CD4-positive, alpha-beta T cell (primary cell): Measurements from ENCODE around the gene MMP10. TPM values are rescaled to one million over a fixed set of nuclear protein-coding genes. Genes with fewer than 3 reads are reported as not detected.
"Not testable (repeated sequence)": the region's sequence is repeated elsewhere in the genome, so short reads cannot be mapped to it uniquely, and the experiment has no call there.

Experiments used
- ATAC-seq: fragments of 200-7000 bp; cut with Tn5 transposase; one replicate; pipeline ENCODE4 v1.10.0; 2022; ENCODE audit warnings: mild to moderate bottlenecking; ENCODE audit not compliant: poor library complexity
- CTCF ChIA-PET: fragments of 350-600 bp; sonication (Branson Sonifier 250); formaldehyde crosslinking; loops from one replicate; lab custom pipeline; 2021; ENCODE audit warnings: antibody characterized with exemption, inconsistent platforms; lab: Charles Lee
- POLR2A ChIA-PET: fragments of 350-600 bp; sonication (Branson Sonifier 250); formaldehyde crosslinking; loops from one replicate; lab custom pipeline; 2021; ENCODE audit warnings: antibody characterized with exemption, inconsistent platforms; lab: Charles Lee
- DNase-seq, 14 experiments: peaks; one replicate each; pipeline ENCODE4 v3.0.0-alpha.2; 2013 to 2020; ENCODE audit warnings: mixed read lengths in 2 of 14
- H3K27ac ChIP-seq, 2 donors: one replicate each; pipeline versions ENCODE4 v1.5.1 to v1.7.0; 2013; ENCODE audit warnings: low read length in 2 of 2, low read depth in 1 of 2, mild to moderate bottlenecking in 1 of 2
- H3K27me3 ChIP-seq, 2 experiments: 1 replicate in 1 of 2; 2 replicates in 1 of 2; pipeline versions ENCODE4 v1.6.1 to v1.7.0; 2013; ENCODE audit warnings: low read length in 2 of 2, control low read depth in 1 of 2, mild to moderate bottlenecking in 1 of 2, moderate library complexity in 1 of 2; ENCODE audit not compliant: insufficient read depth in 2 of 2, control insufficient read depth in 1 of 2
- H3K36me3 ChIP-seq: one replicate; pipeline ENCODE4 v1.6.1; 2013; ENCODE audit warnings: low read length, control low read depth; ENCODE audit not compliant: insufficient read depth
- H3K4me1 ChIP-seq: one replicate; pipeline ENCODE4 v1.6.1; 2013; ENCODE audit warnings: low read length, control low read depth; ENCODE audit not compliant: insufficient read depth
- H3K4me3 ChIP-seq: one replicate; pipeline ENCODE4 v1.5.1; 2013; ENCODE audit warnings: mild to moderate bottlenecking, low read length, moderate library complexity
- H3K9me3 ChIP-seq, 2 experiments: 1 replicate in 1 of 2; 2 replicates in 1 of 2; pipeline versions ENCODE4 v1.6.1 to v1.7.0; 2013; ENCODE audit warnings: low read length in 2 of 2, mild to moderate bottlenecking in 2 of 2, control low read depth in 1 of 2, moderate library complexity in 1 of 2; ENCODE audit not compliant: control insufficient read depth in 1 of 2, insufficient read depth in 1 of 2
- H3K27ac Mint-ChIP-seq: one replicate; pipeline ENCODE4 v1.8.0; 2020; ENCODE audit warnings: mixed read lengths
- H3K27me3 Mint-ChIP-seq: one replicate; pipeline ENCODE4 v1.8.0; 2021; ENCODE audit warnings: mixed read lengths
- H3K36me3 Mint-ChIP-seq: one replicate; pipeline ENCODE4 v1.8.0; 2021; ENCODE audit warnings: low read depth, mixed read lengths
- H3K4me1 Mint-ChIP-seq: one replicate; pipeline ENCODE4 v1.8.0; 2021; ENCODE audit warnings: low read depth, mixed read lengths
- H3K4me3 Mint-ChIP-seq: one replicate; pipeline ENCODE4 v1.8.0; 2020; ENCODE audit warnings: mild to moderate bottlenecking, mixed read lengths
- H3K9me3 Mint-ChIP-seq: one replicate; pipeline ENCODE4 v1.8.0; 2020; ENCODE audit warnings: mixed read lengths
- intact Hi-C, 2 experiments: fragments of 100-400 bp; cut with DNase I in 1 of 2; cut with micrococcal nuclease in 1 of 2; formaldehyde crosslinking; loops; one replicate each; pipeline versions ENCODE4 v1.15.1 to v1.9.0; 2023 to 2025; cut with DNase I, micrococcal nuclease
- total RNA-seq, 174 experiments: library from RNA in 2 of 174; stranded (reverse) in 2 of 174; gene quantifications; one replicate each; pipeline ENCODE4 v1.2.3 and lab custom pipeline; 2021 to 2026
- TF ChIP-seq, protein P1 (sequence below): fragments of 200-600 bp; IDR thresholded peaks from one replicate; pipeline ENCODE4 v1.8.0; 2022; ENCODE audit warnings: antibody characterized with exemption, mild to moderate bottlenecking

The MMP10 gene
- total RNA-seq, 2 experiments from 2014 or later: not detected

DNA sequence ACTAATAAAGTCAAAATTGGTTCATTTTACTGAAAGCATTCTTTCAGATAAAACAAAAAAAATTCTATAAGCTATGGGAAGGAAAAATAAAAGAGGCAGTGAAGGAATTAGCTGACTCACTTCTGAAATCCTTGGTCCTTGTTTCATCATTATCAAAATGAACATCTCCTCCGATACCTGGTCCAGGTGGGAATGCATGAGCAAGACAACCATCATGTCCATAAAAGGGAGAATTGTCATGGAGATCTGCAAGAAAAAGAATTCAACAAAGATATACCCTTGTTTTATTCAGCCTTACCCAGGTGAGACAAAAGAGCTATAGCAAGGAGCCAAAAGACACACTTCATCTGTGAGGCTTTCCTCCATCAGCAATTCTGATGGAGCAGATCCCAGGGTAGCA is 27.2 kb downstream of the MMP10 start:
- H3K27me3 ChIP-seq: peaks cover 5 to 8% of the 10 kb centered on the region in 2 experiments
- peaks cover 47% of the 10 kb centered on the region for H3K27me3 Mint-ChIP-seq
- no peaks in the 10 kb centered on the region for H3K4me1 ChIP-seq
- no peak overlapping the region for H3K4me3 Mint-ChIP-seq
- H3K36me3 ChIP-seq: no peaks in the 10 kb centered on the region
- no peak overlapping the region for H3K27ac ChIP-seq
- no peaks in the 10 kb centered on the region for H3K4me1 Mint-ChIP-seq
- intact Hi-C loops: no loop called here
- ATAC-seq (no peak), DNase-seq (no peak)
- no peak overlapping the region for H3K27ac Mint-ChIP-seq
- H3K9me3 Mint-ChIP-seq: no peaks in the 10 kb centered on the region
- no peak overlapping the region for H3K4me3 ChIP-seq
- H3K9me3 ChIP-seq: no peaks in the 10 kb centered on the region
- TF ChIP-seq, protein P1, sequence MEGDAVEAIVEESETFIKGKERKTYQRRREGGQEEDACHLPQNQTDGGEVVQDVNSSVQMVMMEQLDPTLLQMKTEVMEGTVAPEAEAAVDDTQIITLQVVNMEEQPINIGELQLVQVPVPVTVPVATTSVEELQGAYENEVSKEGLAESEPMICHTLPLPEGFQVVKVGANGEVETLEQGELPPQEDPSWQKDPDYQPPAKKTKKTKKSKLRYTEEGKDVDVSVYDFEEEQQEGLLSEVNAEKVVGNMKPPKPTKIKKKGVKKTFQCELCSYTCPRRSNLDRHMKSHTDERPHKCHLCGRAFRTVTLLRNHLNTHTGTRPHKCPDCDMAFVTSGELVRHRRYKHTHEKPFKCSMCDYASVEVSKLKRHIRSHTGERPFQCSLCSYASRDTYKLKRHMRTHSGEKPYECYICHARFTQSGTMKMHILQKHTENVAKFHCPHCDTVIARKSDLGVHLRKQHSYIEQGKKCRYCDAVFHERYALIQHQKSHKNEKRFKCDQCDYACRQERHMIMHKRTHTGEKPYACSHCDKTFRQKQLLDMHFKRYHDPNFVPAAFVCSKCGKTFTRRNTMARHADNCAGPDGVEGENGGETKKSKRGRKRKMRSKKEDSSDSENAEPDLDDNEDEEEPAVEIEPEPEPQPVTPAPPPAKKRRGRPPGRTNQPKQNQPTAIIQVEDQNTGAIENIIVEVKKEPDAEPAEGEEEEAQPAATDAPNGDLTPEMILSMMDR: no peak
- ChIA-PET POLR2A (no interaction called here), CTCF (no interaction called here)
- H3K36me3 Mint-ChIP-seq: no peaks in the 10 kb centered on the region

DNA sequence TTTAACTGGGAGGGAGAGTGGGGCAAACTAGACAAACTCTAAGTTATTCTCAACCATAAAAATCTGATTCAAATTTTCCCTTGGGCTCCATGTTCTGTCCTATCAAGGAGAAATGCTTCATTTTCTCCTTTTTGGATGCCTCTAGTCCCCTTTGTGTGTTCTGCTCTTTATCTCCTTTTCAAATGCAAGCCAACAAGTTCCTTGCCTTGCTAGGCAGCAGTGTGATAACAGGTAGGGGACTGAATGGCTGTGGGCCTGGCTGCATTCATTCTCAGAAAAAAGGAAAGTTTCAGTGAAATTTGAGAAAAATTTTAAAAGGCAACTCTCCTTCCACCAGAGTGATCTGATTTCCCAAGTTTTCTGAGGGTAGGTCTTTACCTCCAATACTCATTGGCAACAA is 28.8 kb downstream of the MMP10 start:
- ATAC-seq: no peak
- peaks cover 5 to 8% of the 10 kb centered on the region in 2 experiments for H3K27me3 ChIP-seq
- Mint-ChIP-seq H3K9me3 (no peaks in the 10 kb centered on the region), H3K36me3 (no peaks in the 10 kb centered on the region), H3K27me3 (peaks cover 40% of the 10 kb centered on the region), H3K4me1 (no peaks in the 10 kb centered on the region), H3K4me3 (no peak overlapping the region), H3K27ac (no peak overlapping the region)
- TF ChIP-seq, protein P1: no peak
- H3K4me1 ChIP-seq: no peaks in the 10 kb centered on the region
- no peak overlapping the region for H3K27ac ChIP-seq
- POLR2A ChIA-PET: no interaction called here
- H3K36me3 ChIP-seq: no peaks in the 10 kb centered on the region
- CTCF ChIA-PET: no interaction called here
- intact Hi-C loops: no loop called here
- no peaks in the 10 kb centered on the region for H3K9me3 ChIP-seq
- DNase-seq: no peak
- no peak overlapping the region for H3K4me3 ChIP-seq

DNA sequence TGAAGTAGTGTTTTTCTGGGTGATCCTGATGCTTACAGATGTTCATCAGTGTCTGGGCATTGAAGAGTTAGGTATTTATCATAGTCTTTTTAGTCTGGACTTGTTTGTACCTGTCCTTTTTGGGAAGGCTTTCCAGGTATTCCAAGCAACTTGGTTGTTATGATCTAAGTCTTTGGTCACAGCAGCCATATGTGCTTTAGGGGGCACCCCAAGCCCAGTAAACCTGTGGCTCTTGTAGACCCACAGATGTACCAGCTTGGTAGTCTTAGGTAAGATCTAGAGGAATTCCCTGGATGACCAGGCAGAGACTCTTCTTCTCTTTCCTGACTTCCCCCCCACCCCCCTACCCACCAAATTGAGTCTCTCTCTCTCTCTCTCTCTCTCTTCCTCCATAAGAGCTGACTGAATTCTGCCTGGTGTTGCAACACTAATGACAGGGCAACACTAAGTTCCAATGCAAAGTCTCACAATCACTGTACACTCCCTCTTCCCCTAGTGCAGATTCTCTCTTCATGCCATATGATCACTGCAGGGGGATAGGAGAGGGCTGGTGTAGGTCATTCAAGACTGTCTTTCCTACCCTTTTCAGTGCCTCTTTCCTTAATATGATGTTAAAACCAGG is 31.2 kb downstream of the MMP10 start:
- CTCF ChIA-PET: no interaction called here
- H3K9me3 Mint-ChIP-seq: no peaks in the 10 kb centered on the region

DNA sequence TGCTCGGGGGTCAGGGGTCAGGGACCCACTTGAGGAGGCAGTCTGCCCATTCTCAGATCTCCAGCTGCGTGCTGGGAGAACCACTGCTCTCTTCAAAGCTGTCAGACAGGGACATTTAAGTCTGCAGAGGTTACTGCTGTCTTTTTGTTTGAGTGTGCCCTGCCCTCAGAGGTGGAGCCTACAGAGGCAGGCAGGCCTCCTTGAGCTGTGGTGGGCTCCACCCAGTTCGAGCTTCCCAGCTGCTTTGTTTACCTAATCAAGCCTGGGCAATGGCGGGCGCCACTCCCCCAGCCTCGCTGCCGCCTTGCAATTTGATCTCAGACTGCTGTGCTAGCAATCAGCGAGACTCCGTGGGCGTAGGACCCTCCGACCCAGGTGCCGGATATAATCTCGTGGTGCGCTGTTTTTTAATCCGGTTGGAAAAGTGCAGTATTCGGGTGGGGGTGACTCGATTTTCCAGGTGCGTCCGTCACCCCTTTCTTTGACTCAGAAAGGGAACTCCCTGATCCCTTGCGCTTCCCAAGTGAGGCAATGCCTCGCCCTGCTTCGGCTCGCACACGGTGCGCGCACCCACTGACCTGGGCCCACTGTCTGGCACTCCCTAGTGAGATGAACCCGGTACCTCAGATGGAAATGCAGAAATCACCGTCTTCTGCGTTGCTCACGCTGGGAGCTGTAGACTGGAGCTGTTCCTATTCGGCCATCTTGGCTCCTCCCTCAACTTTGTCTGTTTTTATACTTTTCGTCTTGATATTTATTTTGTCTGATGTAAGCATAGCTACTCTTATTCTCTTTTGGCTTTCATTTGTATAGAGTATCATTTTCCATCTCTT is 33.5 kb downstream of the MMP10 start:
- DNase-seq, H3K36me3 ChIP-seq, H3K36me3 Mint-ChIP-seq, H3K4me1 ChIP-seq, H3K27ac ChIP-seq, H3K9me3 ChIP-seq, H3K27me3 ChIP-seq, H3K4me3 Mint-ChIP-seq, ATAC-seq, intact Hi-C loops, H3K9me3 Mint-ChIP-seq, CTCF ChIA-PET, H3K4me3 ChIP-seq, H3K27ac Mint-ChIP-seq, H3K4me1 Mint-ChIP-seq, POLR2A ChIA-PET: not testable (repeated sequence)
- H3K27me3 Mint-ChIP-seq: peaks cover 20% of the 10 kb centered on the region

More for the DNA sequence above, 31.2 kb downstream of the MMP10 start:
- no peak overlapping the region for H3K4me3 Mint-ChIP-seq
- Histone ChIP-seq H3K4me1 (no peaks in the 10 kb centered on the region), H3K27ac (no peak overlapping the region), H3K27me3 (peaks cover 5 to 8% of the 10 kb centered on the region in 2 experiments), H3K36me3 (no peaks in the 10 kb centered on the region), H3K9me3 (no peaks in the 10 kb centered on the region), H3K4me3 (no peak overlapping the region)
- ATAC-seq (no peak), DNase-seq (no peak)
- H3K36me3 Mint-ChIP-seq: no peaks in the 10 kb centered on the region
- intact Hi-C loops: no loop called here
- H3K27ac Mint-ChIP-seq: no peak overlapping the region
- POLR2A ChIA-PET: no interaction called here
- no peaks in the 10 kb centered on the region for H3K4me1 Mint-ChIP-seq
- H3K27me3 Mint-ChIP-seq: peaks cover 25% of the 10 kb centered on the region
- TF ChIP-seq, protein P1: no peak
